ENCODE measurements around the gene OXTR.

OXTR gene

DNA sequence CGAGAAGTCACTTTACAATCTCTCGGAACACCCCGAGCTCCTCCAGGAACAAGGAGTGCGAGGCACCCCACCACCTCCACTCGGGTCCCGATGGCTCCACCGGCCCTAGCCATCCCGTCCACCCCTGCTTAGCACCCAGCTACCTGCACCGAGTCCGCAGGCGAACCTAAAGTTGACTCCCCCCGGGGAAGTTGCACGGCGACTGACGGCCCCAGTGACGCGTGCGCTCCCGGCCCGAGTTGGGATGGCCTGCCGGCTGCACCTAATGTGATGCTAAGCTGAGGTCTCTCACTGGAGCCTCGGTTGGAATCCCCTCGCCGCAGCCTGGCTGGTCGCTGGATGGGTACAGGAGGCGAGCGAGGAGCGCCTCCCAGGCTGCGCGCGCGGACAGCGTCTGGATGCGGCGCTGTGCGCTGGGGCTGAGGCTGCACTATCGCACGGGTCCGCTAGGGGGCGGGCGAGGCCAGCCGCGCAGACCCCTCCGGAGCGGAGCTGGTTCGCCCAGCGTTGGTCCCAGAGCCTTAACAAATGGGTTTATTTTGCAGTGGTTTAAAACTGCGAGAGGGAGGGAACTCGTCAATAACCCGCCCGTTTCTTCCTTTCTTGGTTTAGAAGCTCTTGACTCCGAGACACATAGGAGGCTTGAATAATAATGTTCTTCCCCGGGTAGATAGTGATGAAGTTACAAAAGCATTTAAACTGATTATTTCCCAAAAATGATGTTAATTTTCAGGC, at the start of gene OXTR:
TSS of gene OXTR (minus strand) at position 526 of the 735 bp plus-strand sequence. CDS start 1,426 bp downstream, outside the sequence.
- DNase-seq = peak; percentile 53 to 61

DNA sequence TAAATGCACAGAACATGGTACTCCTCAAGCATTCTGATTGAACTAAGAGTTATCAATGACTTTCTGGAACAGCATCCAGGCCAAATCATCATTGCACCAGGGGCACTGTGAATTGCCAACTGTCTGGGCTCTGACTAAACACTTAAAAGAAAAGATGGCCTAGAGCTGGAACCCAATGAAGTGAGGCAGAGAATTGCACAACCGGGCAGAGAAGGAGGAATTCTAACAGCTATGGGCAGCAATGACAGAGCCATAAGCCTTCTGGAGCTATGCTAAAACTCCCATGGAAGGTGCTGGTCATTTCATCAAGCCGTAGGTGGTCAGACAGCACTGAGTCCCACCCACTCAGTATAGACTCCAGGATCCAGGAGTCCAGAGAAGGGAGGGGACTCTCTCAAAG, 48.1 kb upstream of the OXTR start:
- no peak for DNase-seq

DNA sequence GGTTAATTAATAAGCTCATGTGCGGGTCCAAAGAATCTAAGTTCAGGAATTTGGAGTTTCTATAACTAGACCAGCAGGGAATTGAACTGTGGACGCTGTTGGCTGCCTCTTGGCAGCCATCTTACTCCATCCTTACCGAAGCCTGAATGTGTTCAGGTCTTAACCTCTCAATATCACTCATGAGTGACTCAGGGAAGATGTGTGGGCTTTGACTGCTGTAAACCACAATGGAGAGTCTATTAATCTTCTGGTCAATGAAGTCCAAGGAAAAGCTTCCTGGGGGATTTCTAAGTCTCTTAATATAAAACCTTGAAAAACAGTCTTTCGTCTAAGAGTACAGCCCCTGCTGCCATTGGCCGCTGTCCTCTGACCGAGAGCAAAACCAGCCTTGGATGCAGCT, 46.7 kb upstream of the OXTR start:
- DNase-seq = no peak

DNA sequence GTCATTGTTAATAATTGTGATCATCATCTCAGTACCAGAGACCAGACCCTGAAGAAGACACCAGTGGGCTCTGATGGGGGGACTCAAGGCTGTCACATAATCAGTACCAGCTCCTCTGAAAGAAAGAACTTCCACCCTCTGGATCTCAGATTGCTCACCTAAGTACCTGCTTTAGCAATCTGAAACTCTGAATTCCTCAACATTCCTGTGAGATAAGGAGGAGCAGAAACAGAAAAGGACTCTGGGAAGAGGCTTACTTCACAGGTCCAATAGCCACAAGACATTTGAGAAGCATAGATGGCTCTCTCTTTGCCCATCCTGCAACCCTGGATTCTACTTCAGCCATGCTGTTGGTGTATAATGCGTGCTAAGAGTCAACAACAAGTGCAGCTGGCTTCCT, 44.0 kb upstream of the OXTR start:
- DNase-seq = no peak

DNA sequence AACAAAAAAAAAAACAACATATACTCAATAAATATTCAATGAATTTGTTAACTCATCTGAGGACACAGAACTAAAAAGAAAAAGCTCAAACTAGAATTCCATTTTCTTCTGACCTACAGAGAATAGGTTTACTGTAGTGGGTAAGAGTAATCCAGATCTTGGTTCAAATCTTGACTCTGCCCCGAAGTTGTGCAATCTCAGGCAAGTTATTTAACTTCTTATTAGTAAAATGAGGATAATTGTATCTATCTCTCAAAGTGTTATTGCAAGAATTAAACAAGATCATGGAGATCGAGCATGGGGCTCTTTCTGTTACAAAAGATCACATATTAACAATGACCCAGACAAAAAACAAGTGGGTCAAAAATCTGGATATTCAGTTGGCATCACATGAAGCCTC, 41.1 kb upstream of the OXTR start:
- DNase-seq = no peak

DNA sequence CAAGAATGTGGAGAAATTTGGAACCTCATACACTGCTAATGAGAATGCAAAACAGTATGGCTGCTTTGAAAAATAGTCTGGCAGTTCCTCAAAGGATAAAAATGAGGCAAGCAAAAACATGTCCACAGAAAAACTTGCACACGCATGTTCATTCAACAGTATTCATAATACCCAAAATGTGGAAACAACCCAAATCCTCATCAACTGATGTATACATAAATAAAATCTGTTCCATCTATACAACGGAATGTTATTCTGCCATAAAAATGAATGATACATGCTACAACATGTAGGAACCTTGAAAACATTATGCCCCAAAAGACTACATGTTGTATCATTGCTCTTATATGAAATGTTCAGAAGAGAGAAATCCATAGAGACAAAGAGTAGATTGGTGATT, 36.4 kb upstream of the OXTR start:
- DNase-seq = no peak

DNA sequence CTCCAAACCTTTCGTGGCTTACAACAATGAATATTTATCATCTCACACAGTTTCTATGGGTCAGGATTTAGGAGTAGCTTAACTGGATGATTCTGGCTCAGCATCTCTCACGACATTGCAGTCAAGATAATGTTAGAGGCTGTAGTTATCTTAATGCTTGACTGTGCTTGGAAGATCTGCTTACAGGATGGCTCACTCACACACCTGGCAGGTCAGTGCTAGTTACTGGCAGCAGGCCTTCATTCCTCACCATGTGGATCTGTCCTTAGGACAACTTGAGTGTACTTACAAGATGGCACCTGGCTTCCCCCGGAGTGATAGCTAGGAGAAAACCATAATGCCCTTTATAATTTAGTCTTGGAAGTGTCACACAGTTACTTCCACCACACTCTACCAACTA, 32.8 kb upstream of the OXTR start:
- DNase-seq = no peak

DNA sequence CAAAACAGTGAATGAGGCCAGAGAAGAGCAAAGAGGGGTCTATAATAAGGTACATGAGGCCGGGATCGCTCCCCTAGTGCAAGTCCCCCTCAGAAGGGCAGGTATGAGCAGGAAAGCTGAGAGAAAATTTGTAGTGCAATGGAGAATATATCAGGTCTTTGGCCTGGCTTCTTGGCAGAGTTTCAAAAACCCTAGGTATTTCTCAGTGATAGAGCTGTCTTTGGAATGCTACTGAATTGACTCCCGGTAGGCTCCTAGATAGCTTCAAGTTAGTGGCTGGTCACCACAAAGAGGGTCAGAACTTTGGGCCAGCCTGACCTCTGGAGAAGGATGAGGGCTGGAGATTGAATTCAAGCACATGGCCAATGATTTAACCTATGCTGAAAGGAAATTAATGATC, 30.6 kb upstream of the OXTR start:
- DNase-seq = no peak

DNA sequence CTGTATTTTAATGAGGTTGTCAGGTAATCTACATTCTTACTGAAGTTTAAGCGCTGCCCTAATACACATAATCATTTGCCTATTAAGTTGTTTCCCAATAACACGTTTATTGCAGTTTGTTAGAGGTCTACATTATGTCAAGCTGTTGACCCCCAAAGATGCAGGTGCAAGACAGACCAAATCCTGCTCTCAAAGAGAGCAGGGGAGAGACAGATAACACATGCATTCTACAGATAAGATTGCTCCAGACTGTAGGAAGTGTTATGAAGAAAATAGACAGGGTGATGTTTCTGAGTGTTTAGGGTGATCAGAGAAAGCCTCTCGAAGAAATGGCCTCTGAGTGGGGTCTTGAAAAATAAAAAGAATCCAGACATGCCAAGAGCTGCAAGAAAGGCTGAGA, 24.8 kb upstream of the OXTR start:
- DNase-seq = no peak

DNA sequence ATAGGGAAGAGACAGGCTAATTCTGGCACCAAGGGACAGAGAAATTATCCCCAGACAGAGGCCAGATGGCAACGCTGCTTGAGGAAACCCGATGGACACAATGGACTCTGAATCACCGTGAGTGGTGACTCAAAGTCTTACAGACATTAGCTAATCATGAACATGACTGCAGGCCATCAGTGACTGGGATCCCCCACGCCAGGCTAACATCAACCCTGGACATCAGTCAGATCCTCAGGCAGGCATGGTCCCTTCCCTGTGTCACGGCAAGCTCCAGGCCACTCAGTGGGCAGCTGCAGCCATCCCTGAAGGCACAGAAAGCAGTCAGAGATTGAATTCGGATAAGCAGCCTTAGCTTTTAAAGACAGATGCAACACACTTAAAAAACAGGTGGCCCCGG, 23.8 kb upstream of the OXTR start:
- DNase-seq = no peak

DNA sequence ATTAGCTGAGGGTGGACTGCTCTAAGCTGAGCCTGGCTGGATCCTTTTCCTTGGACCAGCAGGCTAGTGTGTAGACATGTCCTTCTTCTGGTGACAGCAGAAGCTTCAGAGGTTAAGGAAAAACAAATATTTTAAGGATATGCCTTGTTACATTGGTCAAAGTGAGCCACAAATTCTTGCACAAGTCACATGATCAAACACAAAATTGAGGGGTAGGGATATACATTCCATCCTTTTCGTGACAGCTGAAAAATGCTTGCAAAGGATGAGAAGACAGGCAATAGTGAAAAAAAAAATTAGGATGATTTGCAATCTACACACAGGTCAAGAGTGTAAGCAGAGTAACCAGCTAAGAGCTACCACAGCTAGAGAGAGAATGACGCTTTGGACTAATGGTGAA, 21.1 kb upstream of the OXTR start:
- DNase-seq = no peak

DNA sequence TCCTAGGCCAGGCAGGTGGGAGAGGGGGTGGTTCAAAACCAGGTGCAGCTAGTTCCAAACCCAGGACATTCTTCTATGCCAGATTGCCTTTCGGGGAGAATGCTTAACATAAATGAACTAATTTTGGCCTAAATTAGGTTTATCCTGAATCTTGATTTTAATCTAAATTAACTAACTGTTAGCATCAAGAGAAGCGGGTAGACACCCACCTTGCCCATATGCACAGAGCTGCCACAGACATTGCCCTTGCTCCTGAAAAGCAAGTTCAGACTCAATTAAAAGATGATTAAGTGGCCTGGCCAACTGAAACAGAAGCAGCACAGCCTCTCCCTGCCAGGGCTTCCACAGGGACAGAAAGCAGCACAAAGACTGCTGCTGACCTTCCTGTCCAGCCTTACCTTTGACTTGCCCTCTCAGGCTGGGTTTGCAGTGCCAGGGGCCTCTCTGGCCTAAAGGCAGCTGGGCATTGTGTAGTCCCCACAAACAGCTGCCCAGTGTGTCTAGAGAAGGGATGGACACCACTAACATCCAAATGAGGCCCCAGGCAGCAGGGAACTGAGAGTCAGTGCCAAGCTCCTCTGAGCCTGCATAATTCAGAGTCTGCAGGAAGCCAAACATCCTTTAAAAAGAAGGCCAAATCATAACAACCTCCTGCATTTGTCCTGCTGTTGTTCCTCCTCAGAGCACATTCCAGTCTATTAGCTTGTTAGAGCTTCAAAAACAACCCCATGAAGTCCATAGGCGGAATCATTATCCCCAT, 15.4 kb upstream of the OXTR start:
- peak in 1 of 2 donors; percentile 35 for DNase-seq

DNA sequence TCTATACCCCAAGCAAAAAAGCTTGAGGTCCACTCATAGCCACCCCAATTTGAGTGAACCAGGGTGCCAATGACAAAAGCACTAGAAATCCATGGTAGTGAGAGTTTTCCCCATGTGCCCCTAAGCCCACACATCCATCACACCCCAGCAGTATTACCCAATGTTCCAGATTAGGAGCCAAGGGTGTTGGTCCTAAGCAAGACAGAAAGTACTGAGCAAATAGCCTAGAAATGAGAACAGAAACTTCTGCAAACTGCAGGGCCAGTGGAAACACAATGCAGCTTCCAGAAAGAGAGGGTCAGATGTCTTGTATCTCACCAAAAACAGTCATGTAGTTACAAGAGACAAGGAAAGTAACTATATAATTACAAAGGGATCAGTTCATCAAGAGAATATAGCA, 10.9 kb upstream of the OXTR start:
- DNase-seq = no peak

DNA sequence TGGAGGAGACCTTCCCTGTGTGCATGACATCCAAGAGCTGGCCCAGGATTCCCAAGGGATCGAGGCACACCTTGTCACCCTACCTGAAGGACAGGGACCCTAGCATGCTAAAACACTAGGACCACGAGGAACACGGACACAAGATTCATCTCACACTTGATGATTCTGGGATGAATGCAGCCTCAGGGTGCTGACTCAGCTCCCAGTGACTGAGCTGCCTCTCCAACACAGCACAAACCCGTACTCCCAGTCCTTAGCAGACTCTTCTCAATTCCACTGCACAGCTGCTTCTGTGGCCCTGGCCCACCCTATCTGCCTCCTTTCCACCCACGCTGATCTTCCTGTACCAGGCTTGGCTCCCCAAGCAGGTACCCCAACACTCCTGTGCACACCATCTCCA, 9.1 kb upstream of the OXTR start:
- DNase-seq = no peak

DNA sequence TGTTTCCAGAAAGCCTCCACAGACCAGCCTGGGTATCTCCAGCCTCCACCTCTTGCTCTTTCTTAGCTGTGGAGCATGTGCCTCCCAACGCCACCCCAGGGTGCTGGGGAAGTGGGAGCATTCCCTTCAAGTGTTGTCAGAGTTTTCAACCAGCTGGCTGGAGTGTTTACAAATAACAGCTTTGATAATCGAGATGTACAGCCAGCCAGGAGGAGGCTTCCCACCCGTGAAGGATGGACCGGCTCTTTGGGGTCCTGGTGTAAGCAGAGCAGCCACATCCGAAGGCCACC, 8.5 kb upstream of the OXTR start:
- DNase-seq = no peak

DNA sequence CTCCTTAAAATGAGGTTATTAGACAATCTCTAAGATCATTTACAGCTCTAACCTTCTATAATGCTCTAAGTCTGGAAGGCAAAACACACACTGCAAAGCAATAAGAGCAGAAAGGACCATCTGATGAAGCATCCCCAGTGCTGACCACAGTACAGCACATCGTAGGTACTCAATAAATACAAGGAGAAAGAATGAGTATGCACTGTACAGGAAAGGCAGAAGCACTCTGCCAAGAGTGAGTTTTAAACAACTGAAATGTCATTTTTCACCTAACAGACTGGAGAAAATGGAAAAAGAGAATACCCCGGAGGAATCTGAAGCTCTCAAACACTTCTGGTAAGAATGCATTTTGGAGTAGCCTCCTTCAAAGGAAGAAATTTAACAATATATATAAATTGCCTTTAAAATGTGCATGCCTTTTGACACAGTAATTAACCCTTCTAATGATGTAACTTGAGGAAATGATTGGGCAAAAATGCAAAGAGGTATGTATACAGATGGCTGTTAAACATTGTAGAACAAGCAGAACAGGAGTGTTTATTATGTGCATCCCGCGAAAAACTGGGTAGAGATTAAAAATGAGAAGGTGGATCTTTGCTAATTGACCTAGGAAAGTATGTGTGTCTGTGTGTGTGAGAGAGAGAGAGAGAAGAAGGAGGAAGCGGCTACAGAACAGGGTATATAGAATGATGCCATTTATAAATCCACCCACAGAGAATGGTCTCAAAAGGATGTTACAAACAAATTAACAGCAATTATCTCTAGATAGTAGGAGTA, 8.0 kb upstream of the OXTR start:
- no peak for DNase-seq

DNA sequence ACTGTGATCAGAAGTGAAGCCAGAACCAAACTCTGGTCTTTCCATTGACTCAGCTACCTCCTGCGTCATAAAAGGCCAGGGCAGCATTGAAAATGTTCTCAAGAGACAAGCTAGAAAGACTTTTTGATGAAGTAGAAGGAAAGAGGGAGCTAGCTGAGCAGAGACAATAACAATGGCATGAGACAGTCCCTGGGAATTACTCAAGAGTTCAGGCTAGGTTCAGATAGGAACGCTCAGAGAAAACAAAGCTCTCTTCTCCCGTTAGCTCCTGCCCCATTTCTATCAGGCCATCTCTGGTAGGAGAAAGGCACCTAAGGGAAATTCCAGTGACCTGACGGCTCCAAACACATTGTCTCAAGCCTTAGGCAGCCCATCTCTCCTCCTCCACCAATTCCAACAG, 7.0 kb upstream of the OXTR start:
- no peak for DNase-seq

DNA sequence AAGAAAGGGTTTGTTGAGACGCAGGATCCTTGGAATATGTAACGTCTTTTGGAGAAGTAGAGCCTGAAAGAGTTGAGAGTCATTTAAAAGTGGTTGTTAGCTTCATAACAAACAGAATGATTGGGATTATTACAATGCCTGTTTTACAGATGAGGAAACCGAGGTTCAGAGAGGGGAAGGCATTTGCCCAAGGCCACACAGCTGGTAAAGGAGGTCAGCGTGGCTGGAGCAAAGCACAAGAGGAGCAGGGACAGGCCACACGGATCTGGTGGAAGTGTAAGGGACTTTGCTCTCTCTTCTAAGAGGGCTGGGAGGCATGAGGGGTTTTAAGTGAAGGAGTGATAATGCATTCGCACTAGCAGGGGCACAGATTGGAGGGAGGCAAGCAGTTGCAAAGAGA, 6.2 kb upstream of the OXTR start:
- no peak for DNase-seq

DNA sequence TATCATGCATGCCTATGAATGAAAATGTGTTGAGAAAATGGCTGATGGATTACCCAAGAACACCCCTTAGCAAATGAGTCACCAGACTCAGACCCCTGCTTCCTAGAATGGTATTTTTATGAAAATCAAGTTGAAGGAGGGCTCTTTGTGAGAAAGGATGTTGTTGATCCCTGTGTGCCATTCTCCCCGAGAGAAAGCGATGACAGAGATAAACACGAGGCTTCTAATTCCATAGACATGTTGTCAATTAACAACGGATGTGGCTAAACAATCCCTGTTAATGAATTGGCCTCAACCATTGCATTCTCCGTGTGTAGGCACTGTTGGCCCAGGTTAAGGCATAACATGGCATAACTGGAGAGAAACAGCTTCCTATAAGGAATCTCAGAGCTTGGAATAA, 5.8 kb upstream of the OXTR start:
- no peak for DNase-seq

DNA sequence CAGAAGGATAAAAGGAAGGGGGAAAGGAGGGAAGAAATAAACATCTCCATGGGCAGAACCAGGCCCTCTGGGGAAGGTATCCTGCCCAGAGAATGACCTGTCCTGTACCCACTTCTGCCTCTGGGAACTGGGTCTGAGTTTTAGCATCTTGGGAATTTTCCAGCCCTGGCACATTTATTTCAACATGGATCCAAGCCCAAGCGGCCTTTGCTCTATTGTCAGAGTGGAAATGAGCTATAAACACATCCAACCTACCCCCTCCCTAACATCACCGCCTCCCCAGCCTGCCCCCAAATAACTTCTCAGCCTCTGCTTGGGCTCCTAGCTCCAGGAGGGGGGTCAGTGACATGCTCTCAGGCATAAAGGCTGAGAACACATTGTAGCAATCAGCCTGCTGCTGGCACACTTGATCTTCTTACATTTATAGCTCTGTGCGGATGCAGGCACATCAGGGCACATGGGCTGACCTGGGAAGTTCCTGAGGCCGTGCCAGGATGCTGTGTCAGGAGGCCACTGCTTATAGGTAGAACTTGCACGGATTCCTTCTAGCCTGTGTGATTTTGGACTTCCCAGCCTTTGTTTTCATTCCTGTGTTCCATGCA, 4.6 kb upstream of the OXTR start:
- DNase-seq = peak in 1 of 2 donors; percentile 7

DNA sequence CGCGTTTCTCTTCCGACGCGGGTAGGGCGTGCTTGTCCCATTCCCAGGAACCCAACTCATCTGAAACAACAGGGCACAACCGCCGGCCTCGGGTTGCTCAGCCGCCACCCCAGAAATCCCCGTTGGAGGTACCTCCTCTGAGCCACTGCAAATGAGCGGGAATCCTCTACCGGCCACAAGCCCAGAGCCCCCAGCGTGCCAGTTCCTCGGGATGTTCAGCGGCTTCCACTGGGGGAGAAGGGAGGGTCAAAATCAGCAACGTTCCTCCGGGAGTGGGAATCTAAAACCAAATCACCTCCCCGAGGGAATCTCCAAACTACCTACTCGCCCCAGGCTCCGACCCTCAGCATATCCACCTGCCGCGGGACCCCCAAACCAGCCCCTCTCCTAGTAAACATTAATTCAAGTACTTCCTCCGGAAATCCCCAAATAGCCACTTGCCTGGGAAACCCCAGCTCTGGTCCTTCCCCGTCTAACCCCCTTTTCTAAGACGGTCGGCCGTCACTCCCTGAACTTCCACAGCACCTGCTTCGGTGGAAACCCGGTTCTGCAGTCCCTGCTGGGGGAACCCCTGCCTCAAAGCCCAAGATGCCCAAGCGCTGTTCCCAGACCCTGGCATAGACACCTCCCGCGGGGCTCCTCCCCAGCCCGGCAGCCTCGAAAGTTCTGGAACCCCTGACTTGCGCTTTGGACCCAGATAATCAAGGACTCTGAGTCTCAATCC, 887 bp downstream of the OXTR start:
- no peak for DNase-seq

DNA sequence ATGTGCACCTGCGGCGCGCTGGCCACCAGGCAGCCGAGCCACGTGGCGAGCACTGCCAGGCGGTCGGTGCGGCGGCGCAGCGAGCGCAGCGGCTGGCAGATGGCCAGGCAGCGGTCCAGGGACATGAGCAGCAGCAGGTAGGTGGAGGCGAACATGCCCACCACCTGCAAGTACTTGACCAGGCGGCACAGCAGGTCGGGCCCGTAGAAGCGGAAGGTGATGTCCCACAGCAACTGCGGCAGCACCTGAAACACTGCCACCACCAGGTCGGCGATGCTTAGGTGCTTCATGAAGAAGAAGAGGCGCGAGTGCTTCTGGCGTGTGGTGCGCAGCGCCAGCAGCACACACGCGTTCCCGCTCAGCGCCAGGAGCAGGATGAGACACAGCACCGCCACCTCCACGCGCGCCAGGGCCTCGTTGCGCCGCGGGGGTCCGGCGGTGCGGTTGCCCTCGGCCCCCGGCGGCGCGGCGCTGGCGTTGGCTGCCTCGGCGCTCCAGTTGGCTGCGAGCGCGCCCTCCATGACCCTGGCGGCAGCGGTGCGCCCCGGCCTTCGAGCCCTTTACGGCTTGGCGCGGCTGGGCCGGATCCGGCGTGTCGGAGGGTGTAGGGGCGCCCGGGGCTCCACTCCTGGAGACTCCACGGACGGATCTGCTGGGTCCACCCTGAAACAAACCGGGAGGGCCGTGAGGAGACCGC, 1.6 kb downstream of the OXTR start:
- no peak for DNase-seq

Measured in hippocampal formation (tissue), 2 donors.